Keratinocyte (primary cell): Measurements from ENCODE around the gene FPR3. TPM values are rescaled to one million over a fixed set of nuclear protein-coding genes. Genes with fewer than 3 reads are reported as not detected.

ENCODE experiments used
- DNase-seq: peaks from one replicate; pipeline ENCODE4 v3.0.0-alpha.2; 2011; ENCODE audit warnings: low read depth, missing footprints, low spot score
- FAIRE-seq: peaks from 2 replicates; lab custom pipeline; 2011; peaks lifted over from hg19 to GRCh38; lab: Jason Lieb, UNC
- H2AFZ ChIP-seq: 2 replicates; pipeline ENCODE4 v1.6.0; 2012; ENCODE audit warnings: low read length, control low read depth, inconsistent platforms; ENCODE audit not compliant: control insufficient read depth
- H3K27ac ChIP-seq: 2 replicates; pipeline ENCODE4 v1.5.1; 2011; ENCODE audit warnings: low read length; ENCODE audit not compliant: control insufficient read depth, insufficient read depth
- H3K27me3 ChIP-seq: 3 replicates; pipeline ENCODE4 v1.6.0; 2011; ENCODE audit warnings: low read length; ENCODE audit not compliant: control insufficient read depth, insufficient read depth; ENCODE audit errors: extremely low read depth
- H3K36me3 ChIP-seq, 2 experiments: 2 replicates in 1 of 2; 3 replicates in 1 of 2; pipeline ENCODE4 v1.5.1; 2011; ENCODE audit warnings: low read length in 2 of 2, mild to moderate bottlenecking in 1 of 2; ENCODE audit not compliant: control insufficient read depth in 2 of 2, insufficient read depth in 2 of 2; ENCODE audit errors: extremely low read depth in 1 of 2
- H3K4me1 ChIP-seq: 3 replicates; pipeline ENCODE4 v1.5.1; 2011; ENCODE audit warnings: low read length; ENCODE audit not compliant: control insufficient read depth, insufficient read depth; ENCODE audit errors: extremely low read depth
- H3K4me2 ChIP-seq: 3 replicates; pipeline ENCODE4 v1.6.0; 2011; ENCODE audit warnings: low read depth, low read length; ENCODE audit not compliant: control insufficient read depth, insufficient read depth; ENCODE audit errors: extremely low read depth
- H3K4me3 ChIP-seq, 3 experiments: fragments of 200-600 bp in 1 of 3; sonication (generic) in 1 of 3; 2 replicates in 2 of 3; 3 replicates in 1 of 3; pipeline ENCODE4 v1.5.1; 2011 to 2016; ENCODE audit warnings: low read length in 3 of 3, mild to moderate bottlenecking in 3 of 3, control low read depth in 2 of 3, inconsistent platforms in 1 of 3, low read depth in 1 of 3, mixed read lengths in 1 of 3, mixed run types in 1 of 3, moderate library complexity in 1 of 3; ENCODE audit not compliant: control insufficient read depth in 2 of 3, insufficient read depth in 2 of 3; ENCODE audit errors: extremely low read depth in 1 of 3
- H3K79me2 ChIP-seq: 2 replicates; pipeline ENCODE4 v1.6.0; 2012; ENCODE audit warnings: low read length; ENCODE audit not compliant: control insufficient read depth, insufficient read depth
- H3K9ac ChIP-seq: 3 replicates; pipeline ENCODE4 v1.6.0; 2011; ENCODE audit warnings: low read length; ENCODE audit not compliant: control insufficient read depth, insufficient read depth; ENCODE audit errors: extremely low read depth
- H3K9me1 ChIP-seq: 3 replicates; pipeline ENCODE4 v1.6.0; 2011; ENCODE audit warnings: low read length; ENCODE audit not compliant: control insufficient read depth, insufficient read depth; ENCODE audit errors: extremely low read depth
- H3K9me3 ChIP-seq: 2 replicates; pipeline ENCODE4 v1.5.1; 2012; ENCODE audit warnings: low read depth, low read length; ENCODE audit not compliant: control insufficient read depth
- H4K20me1 ChIP-seq: 3 replicates; pipeline ENCODE4 v1.6.0; 2011; ENCODE audit warnings: low read length; ENCODE audit not compliant: control insufficient read depth, insufficient read depth; ENCODE audit errors: extremely low read depth
- EZH2 ChIP-seq: IDR thresholded peaks from one replicate; pipeline ENCODE4 v1.6.1; 2012; ENCODE audit warnings: inconsistent platforms, mild to moderate bottlenecking, low read length, moderate library complexity
- dilution Hi-C: fragments of 300-500 bp; cut with MboI; formaldehyde crosslinking; loops from one replicate; pipeline ENCODE4 v1.7.0; 2020; ENCODE audit warnings: low sequenced_read_pairs; ENCODE audit not compliant: extremely low pct_ligation_motif_present
- polyA plus RNA-seq, 5 experiments: library from polyadenylated mRNA; depleted of rRNA in 3 of 5; stranded (reverse) in 3 of 5; stranded (forward) in 1 of 5; unstranded in 1 of 5; fragments of >200 nt; gene quantifications; 1 replicate in 1 of 5; 2 replicates in 3 of 5; 3 replicates in 1 of 5; pipeline versions ENCODE4 v1.2.1 to v1.2.3, GENCODE V29; 2011 to 2012; ENCODE audit warnings: missing spikeins in 2 of 5, low read depth in 1 of 5, low replicate concordance in 1 of 5
- TF ChIP-seq, protein P1 (sequence below), 3 experiments: IDR thresholded peaks in 1 of 3; conservative IDR thresholded peaks in 1 of 3; optimal IDR thresholded peaks in 1 of 3; 2 replicates in 2 of 3; 3 replicates in 1 of 3; pipeline versions ENCODE3 to v1.5.1; 2011; ENCODE audit warnings: low read length in 3 of 3, mild to moderate bottlenecking in 3 of 3, moderate library complexity in 2 of 3, control low read depth in 1 of 3, inconsistent platforms in 1 of 3; ENCODE audit not compliant: insufficient read depth in 2 of 3; ENCODE audit errors: extremely low read depth in 1 of 3

Gene FPR3
- polyA plus RNA-seq, 1 donor (not counting 4 experiments of a cell fraction or from before 2014, with no cell fraction given): not detected

DNA sequence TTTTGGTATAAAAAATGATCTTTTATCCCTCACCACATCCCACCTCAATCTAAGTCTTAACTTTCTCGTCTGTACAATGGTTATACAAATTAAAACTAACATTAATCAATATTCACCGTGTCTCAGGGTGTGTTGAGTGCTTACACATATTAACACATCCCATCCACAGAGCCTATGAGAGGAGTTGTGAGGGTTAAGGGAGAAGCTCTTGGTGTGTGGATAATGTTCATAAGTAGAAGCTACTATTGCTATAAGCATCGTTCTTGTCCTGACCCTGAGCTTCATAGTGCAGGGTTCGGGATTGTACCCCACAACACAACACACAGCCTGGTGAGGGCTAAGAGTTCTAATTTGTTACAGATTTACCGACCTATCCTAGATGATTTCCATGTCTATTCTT is 2.5 kb downstream of the FPR3 start:
- DNase-seq (no peak), FAIRE-seq (no peak)
- Histone ChIP-seq H4K20me1 (no peaks in the 10 kb centered on the region), H3K9ac (no peak overlapping the region), H3K27ac (no peak overlapping the region), H3K9me3 (no peaks in the 10 kb centered on the region), H3K36me3 (no peaks in the 10 kb centered on the region), H3K4me1 (peaks cover 7% of the 10 kb centered on the region), H3K4me3 (no peak overlapping the region), H3K9me1 (no peaks in the 10 kb centered on the region), H3K79me2 (no peaks in the 10 kb centered on the region), H3K4me2 (no peak overlapping the region), H3K27me3 (no peaks in the 10 kb centered on the region), H2AFZ (no peak overlapping the region)
- dilution Hi-C loops: no loop called here
- TF ChIP-seq EZH2: no peak
- TF ChIP-seq, protein P1, sequence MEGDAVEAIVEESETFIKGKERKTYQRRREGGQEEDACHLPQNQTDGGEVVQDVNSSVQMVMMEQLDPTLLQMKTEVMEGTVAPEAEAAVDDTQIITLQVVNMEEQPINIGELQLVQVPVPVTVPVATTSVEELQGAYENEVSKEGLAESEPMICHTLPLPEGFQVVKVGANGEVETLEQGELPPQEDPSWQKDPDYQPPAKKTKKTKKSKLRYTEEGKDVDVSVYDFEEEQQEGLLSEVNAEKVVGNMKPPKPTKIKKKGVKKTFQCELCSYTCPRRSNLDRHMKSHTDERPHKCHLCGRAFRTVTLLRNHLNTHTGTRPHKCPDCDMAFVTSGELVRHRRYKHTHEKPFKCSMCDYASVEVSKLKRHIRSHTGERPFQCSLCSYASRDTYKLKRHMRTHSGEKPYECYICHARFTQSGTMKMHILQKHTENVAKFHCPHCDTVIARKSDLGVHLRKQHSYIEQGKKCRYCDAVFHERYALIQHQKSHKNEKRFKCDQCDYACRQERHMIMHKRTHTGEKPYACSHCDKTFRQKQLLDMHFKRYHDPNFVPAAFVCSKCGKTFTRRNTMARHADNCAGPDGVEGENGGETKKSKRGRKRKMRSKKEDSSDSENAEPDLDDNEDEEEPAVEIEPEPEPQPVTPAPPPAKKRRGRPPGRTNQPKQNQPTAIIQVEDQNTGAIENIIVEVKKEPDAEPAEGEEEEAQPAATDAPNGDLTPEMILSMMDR (optimal IDR thresholded peaks at IDR 0.05 in 1 of 3, IDR thresholded peaks at IDR 0.05 in 1 of 3, conservative IDR thresholded peaks at IDR 0.05 in 1 of 3; ENCODE audit: extremely low read depth in 1 of 3, insufficient read depth in 2 of 3, low read length in 3 of 3): no peak

DNA sequence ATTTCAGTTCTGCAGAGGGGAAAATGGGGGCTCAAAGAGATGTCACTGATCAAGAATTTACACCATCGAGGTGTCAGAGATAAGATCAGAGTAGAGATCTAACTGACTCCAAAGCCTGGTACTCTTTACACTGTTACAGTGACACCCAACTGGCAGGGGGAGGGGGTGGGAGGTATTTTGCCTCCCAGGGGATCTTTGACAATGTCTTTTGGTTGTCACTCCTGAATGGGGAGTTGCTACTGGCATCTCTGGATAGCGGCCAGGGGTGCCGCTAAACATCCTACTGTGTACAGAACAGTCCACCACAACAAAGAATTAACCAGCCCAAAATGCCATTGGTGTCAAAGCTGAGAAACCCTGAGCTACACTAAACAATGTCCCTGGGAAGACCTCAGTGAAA is 3.1 kb downstream of the FPR3 start:
- no peak overlapping the region for H3K27ac ChIP-seq
- FAIRE-seq: no peak
- no peaks in the 10 kb centered on the region for H3K27me3 ChIP-seq
- H3K9ac ChIP-seq: no peak overlapping the region
- TF ChIP-seq, protein P1 (optimal IDR thresholded peaks at IDR 0.05 in 1 of 3, IDR thresholded peaks at IDR 0.05 in 1 of 3, conservative IDR thresholded peaks at IDR 0.05 in 1 of 3; ENCODE audit: extremely low read depth in 1 of 3, insufficient read depth in 2 of 3, low read length in 3 of 3): no peak
- no peak for TF ChIP-seq EZH2
- H3K4me2 ChIP-seq: no peak overlapping the region
- no peak overlapping the region for H3K4me3 ChIP-seq
- dilution Hi-C loops: no loop called here
- no peaks in the 10 kb centered on the region for H3K9me1 ChIP-seq
- no peaks in the 10 kb centered on the region for H3K79me2 ChIP-seq
- peaks cover 7% of the 10 kb centered on the region for H3K4me1 ChIP-seq
- H2AFZ ChIP-seq: no peak overlapping the region
- no peaks in the 10 kb centered on the region for H4K20me1 ChIP-seq
- H3K36me3 ChIP-seq: no peaks in the 10 kb centered on the region
- no peak for DNase-seq
- H3K9me3 ChIP-seq: no peaks in the 10 kb centered on the region
